GM12892 (cell line): ENCODE results near the gene TMEM179.

Experiments
- DNase-seq: peaks from one replicate; pipeline ENCODE4 v3.0.0; 2011; ENCODE audit not compliant: insufficient read length
- FAIRE-seq: peaks from 2 replicates; lab custom pipeline; 2011; peaks lifted over from hg19 to GRCh38; lab: Jason Lieb, UNC
- POLR2A ChIP-seq: IDR thresholded peaks from 2 replicates; pipeline ENCODE4 v1.6.1; 2011; ENCODE audit warnings: low read depth, low read length, control low read depth
- POLR2AphosphoS5 ChIP-seq: IDR thresholded peaks from 2 replicates; pipeline ENCODE4 v1.6.1; 2011; ENCODE audit warnings: low read depth, low read length, control low read depth
- TAF1 ChIP-seq: IDR thresholded peaks from 2 replicates; pipeline ENCODE4 v1.6.1; 2011; ENCODE audit warnings: low read depth, mild to moderate bottlenecking, control low read depth, low read length, borderline replicate concordance

Gene TMEM179

GRCh38 chr14:104578321-104578720, 26.3 kb downstream of the TMEM179 start:
- FAIRE-seq (no peak), DNase-seq (no peak)
- no peak for TF ChIP-seq POLR2A
- TF ChIP-seq POLR2AphosphoS5, result no peak
- no peak for TF ChIP-seq TAF1

GRCh38 chr14:104577847-104578301, 26.7 kb downstream of the TMEM179 start:
- no peak for DNase-seq
- no peak for TF ChIP-seq POLR2AphosphoS5
- TF ChIP-seq POLR2A, result no peak
- no peak for TF ChIP-seq TAF1
- FAIRE-seq, result no peak

GRCh38 chr14:104577426-104577825, 27.1 kb downstream of the TMEM179 start:
- TF ChIP-seq POLR2AphosphoS5, result no peak
- TF ChIP-seq TAF1, result no peak
- TF ChIP-seq POLR2A, result no peak
- FAIRE-seq (no peak), DNase-seq (no peak)

- FAIRE-seq (no peak), DNase-seq (no peak)
- no peak for TF ChIP-seq POLR2A
- TF ChIP-seq POLR2AphosphoS5, result no peak
- no peak for TF ChIP-seq TAF1
Measured at GRCh38 chr14:104576970-104577332, 27.6 kb downstream of the TMEM179 start.

GRCh38 chr14:104576232-104576969, 28.2 kb downstream of the TMEM179 start:
- FAIRE-seq (no peak), DNase-seq (no peak)
- no peak for TF ChIP-seq POLR2A

- DNase-seq (no peak), FAIRE-seq (no peak)
- TF ChIP-seq POLR2A (no peak), TAF1 (no peak), POLR2AphosphoS5 (no peak)
Measured at GRCh38 chr14:104574978-104575583, 29.5 kb downstream of the TMEM179 start.

- FAIRE-seq, result no peak
- TF ChIP-seq TAF1 (no peak), POLR2A (no peak), POLR2AphosphoS5 (no peak)
- DNase-seq, result no peak
Measured at GRCh38 chr14:104574536-104574935, 30.0 kb downstream of the TMEM179 start.

GRCh38 chr14:104573930-104574329, 30.6 kb downstream of the TMEM179 start:
- FAIRE-seq (no peak), DNase-seq (no peak)
- TF ChIP-seq POLR2AphosphoS5 (no peak), POLR2A (no peak), TAF1 (no peak)

- FAIRE-seq, result no peak
- TF ChIP-seq POLR2A (no peak), POLR2AphosphoS5 (no peak), TAF1 (no peak)
- no peak for DNase-seq
Measured at GRCh38 chr14:104572668-104573067, 31.9 kb downstream of the TMEM179 start.

- FAIRE-seq (no peak), DNase-seq (no peak)
- TF ChIP-seq TAF1 (no peak), POLR2A (no peak), POLR2AphosphoS5 (no peak)
Measured at GRCh38 chr14:104572024-104572626, 32.4 kb downstream of the TMEM179 start.

- TF ChIP-seq POLR2AphosphoS5 (no peak), POLR2A (no peak), TAF1 (no peak)
- DNase-seq (no peak), FAIRE-seq (no peak)
Measured at GRCh38 chr14:104571246-104571645, 33.3 kb downstream of the TMEM179 start.
